Activated T-helper 2 cell treated with anti-CD3 and anti-CD28 coated beads, Interferon-gamma antibody, Interleukin-2, Interleukin-4, amounts not matched to agents 10 μg/mL and 5 μg/mL and 100 μg/mL, durations not matched to agents 14 hours and 24 hours and 36 hours (primary cell): ENCODE measurements around the gene MYBPC3. TPM values are rescaled to one million over a fixed set of nuclear protein-coding genes. Genes with fewer than 3 reads are reported as not detected.
"Not testable (repeated sequence)": the region's sequence is repeated elsewhere in the genome, so short reads cannot be mapped to it uniquely, and the experiment has no call there.

ENCODE experiments used
- DNase-seq: peaks from one replicate; pipeline ENCODE4 v3.0.0; 2021; ENCODE audit warnings: low spot score
- H3K27ac Mint-ChIP-seq: one replicate; pipeline ENCODE4 v1.8.0; 2021; ENCODE audit warnings: mixed read lengths
- H3K27me3 Mint-ChIP-seq: one replicate; pipeline ENCODE4 v1.8.0; 2021; ENCODE audit warnings: low read depth, mixed read lengths
- H3K36me3 Mint-ChIP-seq: one replicate; pipeline ENCODE4 v1.8.0; 2021; ENCODE audit warnings: low read depth, mixed read lengths
- H3K4me1 Mint-ChIP-seq: one replicate; pipeline ENCODE4 v1.8.0; 2021; ENCODE audit warnings: low read depth, mixed read lengths
- H3K4me3 Mint-ChIP-seq: one replicate; pipeline ENCODE4 v1.8.0; 2021; ENCODE audit warnings: low read depth, mild to moderate bottlenecking, moderate library complexity, mixed read lengths
- H3K9me3 Mint-ChIP-seq: one replicate; pipeline ENCODE4 v1.8.0; 2021; ENCODE audit warnings: mixed read lengths
- intact Hi-C: fragments of 100-400 bp; cut with micrococcal nuclease; formaldehyde crosslinking; loops from one replicate; pipeline ENCODE4 v1.15.1; 2023
- total RNA-seq: library from RNA; stranded (reverse); gene quantifications from 2 replicates; pipeline ENCODE4 v1.2.3, GENCODE V29; 2022

MYBPC3 gene
- total RNA-seq, 1 donor from 2014 or later, result not detected

- Mint-ChIP-seq H3K9me3 (no peaks in the 10 kb centered on the region), H3K27ac (no peak overlapping the region), H3K36me3 (peaks cover 26% of the 10 kb centered on the region), H3K4me1 (no peaks in the 10 kb centered on the region), H3K4me3 (no peak overlapping the region), H3K27me3 (no peaks in the 10 kb centered on the region)
- no peak for DNase-seq
- intact Hi-C loops, result no loop called here
These were observed 23.0 kb downstream of the MYBPC3 start for GRCh38 chr11:47329431-47329986.

DNA sequence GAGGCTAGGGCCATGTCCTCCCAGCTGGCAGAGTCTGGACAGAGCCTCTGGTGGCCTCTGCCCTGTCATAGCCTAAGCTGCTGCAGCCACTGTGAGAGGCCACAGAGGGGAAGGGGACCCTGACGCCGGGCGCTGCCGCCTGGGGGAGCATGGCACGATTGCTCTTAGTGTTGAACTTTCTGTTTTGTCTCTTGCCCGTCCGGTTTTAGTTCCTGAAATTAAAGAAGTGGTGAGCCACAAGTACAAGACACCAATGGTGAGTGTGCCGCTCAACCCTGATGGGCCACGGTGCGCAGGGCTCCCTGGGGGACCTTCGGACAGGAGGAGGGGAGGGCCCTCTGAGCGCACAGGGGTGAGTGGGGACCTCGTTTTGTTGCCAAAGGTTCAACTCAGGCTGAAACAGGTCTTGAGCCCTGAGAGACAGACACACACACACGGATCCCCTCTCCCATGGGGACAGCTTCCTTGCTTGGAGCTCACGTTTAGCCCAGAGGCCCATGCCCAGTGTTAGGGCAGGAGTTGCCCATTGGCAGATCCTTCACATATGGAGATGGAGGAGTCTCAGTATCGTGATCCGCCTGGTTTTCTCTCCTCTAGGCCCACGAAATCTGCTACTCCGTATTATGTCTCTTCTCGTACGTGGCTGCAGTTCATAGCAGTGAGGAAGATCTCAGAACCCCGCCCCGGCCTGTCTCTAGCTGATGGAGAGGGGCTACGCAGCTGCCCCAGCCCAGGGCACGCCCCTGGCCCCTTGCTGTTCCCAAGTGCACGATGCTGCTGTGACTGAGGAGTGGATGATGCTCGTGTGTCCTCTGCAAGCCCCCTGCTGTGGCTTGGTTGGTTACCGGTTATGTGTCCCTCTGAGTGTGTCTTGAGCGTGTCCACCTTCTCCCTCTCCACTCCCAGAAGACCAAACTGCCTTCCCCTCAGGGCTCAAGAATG lies 23.8 kb downstream of the MYBPC3 start:
- no peak for DNase-seq
- Mint-ChIP-seq H3K27me3 (no peaks in the 10 kb centered on the region), H3K4me3 (no peak overlapping the region), H3K27ac (no peak overlapping the region), H3K9me3 (no peaks in the 10 kb centered on the region), H3K4me1 (no peaks in the 10 kb centered on the region), H3K36me3 (peaks cover 26% of the 10 kb centered on the region)
- intact Hi-C loops, result no loop called here

- DNase-seq, result no peak
- Mint-ChIP-seq H3K36me3 (peaks cover 26% of the 10 kb centered on the region), H3K9me3 (no peaks in the 10 kb centered on the region), H3K4me1 (no peaks in the 10 kb centered on the region), H3K27me3 (no peaks in the 10 kb centered on the region), H3K4me3 (no peak overlapping the region), H3K27ac (no peak overlapping the region)
- intact Hi-C loops, result no loop called here
These were observed 24.6 kb downstream of the MYBPC3 start for GRCh38 chr11:47327949-47328348.

DNA sequence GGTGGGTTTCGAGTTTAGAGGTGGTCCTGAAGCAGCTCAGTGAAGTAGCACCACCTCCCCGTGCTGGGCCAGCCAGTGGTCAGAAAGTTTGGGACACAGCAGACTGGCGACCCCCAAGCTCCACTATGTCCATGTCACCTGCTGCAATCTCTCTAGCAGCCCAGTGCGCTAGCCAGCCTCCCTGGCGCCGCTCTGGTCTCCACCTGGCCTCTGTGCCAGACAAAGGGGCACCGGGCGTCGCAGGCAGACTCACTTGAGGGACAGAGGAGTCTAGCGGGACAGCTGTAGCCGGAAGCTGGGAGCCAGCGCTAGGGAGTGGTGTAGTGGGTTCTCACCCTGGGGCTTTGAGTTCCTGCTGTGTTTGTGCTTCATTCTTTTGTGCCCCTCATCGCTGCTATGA lies 25.5 kb downstream of the MYBPC3 start:
- H3K9me3 Mint-ChIP-seq, result no peaks in the 10 kb centered on the region
- intact Hi-C loops, result no loop called here
- H3K36me3 Mint-ChIP-seq, result peaks cover 29% of the 10 kb centered on the region
- DNase-seq, result no peak
- no peaks in the 10 kb centered on the region for H3K4me1 Mint-ChIP-seq
- no peaks in the 10 kb centered on the region for H3K27me3 Mint-ChIP-seq
- H3K4me3 Mint-ChIP-seq, result no peak overlapping the region
- H3K27ac Mint-ChIP-seq, result no peak overlapping the region

DNA sequence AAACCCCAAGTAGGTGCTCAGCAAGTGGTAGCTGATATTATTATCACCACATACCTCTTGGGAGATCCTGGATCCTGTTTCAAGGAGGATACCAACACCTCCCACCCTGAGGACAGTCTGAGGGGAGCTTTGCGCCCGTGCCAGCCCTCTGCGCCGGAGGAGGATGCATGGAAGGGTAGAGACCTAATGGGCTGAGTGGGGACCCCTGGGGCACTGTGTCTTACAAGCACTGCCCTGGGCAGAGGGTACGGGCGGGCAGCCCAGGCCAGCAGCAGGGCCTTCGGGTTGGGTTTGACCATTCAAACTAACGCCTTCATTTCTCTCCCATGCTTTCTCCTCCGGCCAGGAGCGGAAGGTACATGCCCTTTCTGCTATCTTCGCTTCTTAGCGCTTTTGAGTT lies 26.3 kb downstream of the MYBPC3 start:
- H3K27ac Mint-ChIP-seq, result no peak overlapping the region
- H3K4me1 Mint-ChIP-seq, result no peaks in the 10 kb centered on the region
- H3K4me3 Mint-ChIP-seq, result no peak overlapping the region
- no peaks in the 10 kb centered on the region for H3K27me3 Mint-ChIP-seq
- H3K36me3 Mint-ChIP-seq, result peaks cover 34% of the 10 kb centered on the region
- no peak for DNase-seq
- no peaks in the 10 kb centered on the region for H3K9me3 Mint-ChIP-seq
- intact Hi-C loops, result no loop called here

GRCh38 chr11:47325271-47326041 lies 27.0 kb downstream of the MYBPC3 start:
- no peaks in the 10 kb centered on the region for H3K9me3 Mint-ChIP-seq
- H3K27me3 Mint-ChIP-seq, result no peaks in the 10 kb centered on the region
- peaks cover 37% of the 10 kb centered on the region for H3K36me3 Mint-ChIP-seq
- intact Hi-C loops, result no loop called here
- H3K27ac Mint-ChIP-seq, result peak overlapping the region; percentile 57
- H3K4me1 Mint-ChIP-seq, result no peaks in the 10 kb centered on the region
- DNase-seq, result no peak
- H3K4me3 Mint-ChIP-seq, result no peak overlapping the region

DNA sequence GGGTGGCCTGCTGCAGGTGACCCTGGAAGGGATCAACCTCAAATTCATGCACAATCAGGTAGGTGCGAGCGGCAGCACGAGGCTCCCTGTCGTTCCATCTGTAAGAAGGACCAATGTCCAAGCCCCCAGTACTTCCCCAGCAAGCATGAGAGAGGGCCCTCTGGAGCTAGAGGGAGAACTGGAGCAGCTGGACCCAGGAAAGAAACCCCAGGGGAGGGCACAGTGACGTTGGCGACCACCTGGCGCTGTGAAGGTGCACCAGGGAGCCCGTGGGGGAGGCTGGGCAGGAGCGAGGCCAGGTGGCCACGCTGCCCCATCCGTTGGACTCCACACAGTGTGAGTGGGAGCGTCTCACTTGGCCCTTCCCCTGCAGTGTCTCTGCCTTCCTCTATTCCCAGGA lies 28.0 kb downstream of the MYBPC3 start:
- intact Hi-C loops, result no loop called here
- Mint-ChIP-seq H3K27ac (no peak overlapping the region), H3K36me3 (peaks cover 37% of the 10 kb centered on the region), H3K4me3 (no peak overlapping the region), H3K9me3 (no peaks in the 10 kb centered on the region), H3K4me1 (no peaks in the 10 kb centered on the region), H3K27me3 (no peaks in the 10 kb centered on the region)
- no peak for DNase-seq

- Mint-ChIP-seq H3K4me1 (peaks cover 6% of the 10 kb centered on the region), H3K27ac (no peak overlapping the region), H3K9me3 (no peaks in the 10 kb centered on the region), H3K27me3 (no peaks in the 10 kb centered on the region), H3K36me3 (peaks cover 45% of the 10 kb centered on the region), H3K4me3 (no peak overlapping the region)
- intact Hi-C loops, result no loop called here
- no peak for DNase-seq
These were observed 34.3 kb downstream of the MYBPC3 start for GRCh38 chr11:47318166-47318565.

GRCh38 chr11:47317064-47317828 lies 35.3 kb downstream of the MYBPC3 start:
- no peak overlapping the region for H3K4me3 Mint-ChIP-seq
- no peaks in the 10 kb centered on the region for H3K9me3 Mint-ChIP-seq
- peaks cover 6% of the 10 kb centered on the region for H3K4me1 Mint-ChIP-seq
- peaks cover 48% of the 10 kb centered on the region for H3K36me3 Mint-ChIP-seq
- intact Hi-C loops, result no loop called here
- no peaks in the 10 kb centered on the region for H3K27me3 Mint-ChIP-seq
- H3K27ac Mint-ChIP-seq, result peak overlapping the region; percentile 5
- DNase-seq, result no peak

GRCh38 chr11:47316501-47316900 lies 36.0 kb downstream of the MYBPC3 start:
- H3K9me3 Mint-ChIP-seq, intact Hi-C loops, H3K27me3 Mint-ChIP-seq, H3K4me3 Mint-ChIP-seq, H3K27ac Mint-ChIP-seq, H3K4me1 Mint-ChIP-seq, DNase-seq: not testable (repeated sequence)
- H3K36me3 Mint-ChIP-seq, result peaks cover 50% of the 10 kb centered on the region

DNA sequence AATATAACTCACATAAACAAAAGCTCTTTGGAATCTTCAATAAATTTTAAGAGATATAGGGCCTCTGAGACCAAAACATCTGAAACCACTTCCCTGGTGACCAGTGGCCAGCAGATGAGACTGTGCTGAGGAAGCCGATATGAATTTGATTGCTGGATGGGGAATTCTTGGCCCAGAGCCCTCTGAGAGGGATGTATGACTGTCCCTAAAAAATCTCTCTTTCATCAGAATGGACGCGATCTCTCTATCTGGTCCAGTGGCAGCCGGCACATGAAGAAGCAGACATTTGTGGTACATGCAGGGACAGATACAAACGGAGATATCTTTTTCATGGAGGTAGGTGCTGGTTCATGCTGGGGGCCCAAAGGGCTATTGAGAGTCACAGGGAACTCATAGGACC lies 37.5 kb downstream of the MYBPC3 start:
- Mint-ChIP-seq H3K36me3 (peaks cover 52% of the 10 kb centered on the region), H3K27ac (no peak overlapping the region)
- DNase-seq, result no peak

GRCh38 chr11:47308050-47308823 lies 44.3 kb downstream of the MYBPC3 start:
- no peak overlapping the region for H3K27ac Mint-ChIP-seq
- no peaks in the 10 kb centered on the region for H3K4me1 Mint-ChIP-seq
- H3K27me3 Mint-ChIP-seq, result no peaks in the 10 kb centered on the region
- H3K9me3 Mint-ChIP-seq, result no peaks in the 10 kb centered on the region
- H3K36me3 Mint-ChIP-seq, result peaks cover 73% of the 10 kb centered on the region
- intact Hi-C loops, result no loop called here
- no peak overlapping the region for H3K4me3 Mint-ChIP-seq
- no peak for DNase-seq

More for the DNA sequence above, 37.5 kb downstream of the MYBPC3 start:
- intact Hi-C loops, result no loop called here
- Mint-ChIP-seq H3K4me1 (peaks cover 6% of the 10 kb centered on the region), H3K9me3 (no peaks in the 10 kb centered on the region), H3K27me3 (no peaks in the 10 kb centered on the region), H3K4me3 (no peak overlapping the region)
